Activated CD8-positive, alpha-beta memory T cell treated with anti-CD3 and anti-CD28 coated beads for 24 hours (primary cell): ENCODE results near the gene DYNLL2.
"Not testable (repeated sequence)": the region's sequence is repeated elsewhere in the genome, so short reads cannot be mapped to it uniquely, and the experiment has no call there.

Experiments used
- DNase-seq: peaks from one replicate; pipeline ENCODE4 v3.0.0-alpha.2; 2020

DYNLL2 gene

DNA sequence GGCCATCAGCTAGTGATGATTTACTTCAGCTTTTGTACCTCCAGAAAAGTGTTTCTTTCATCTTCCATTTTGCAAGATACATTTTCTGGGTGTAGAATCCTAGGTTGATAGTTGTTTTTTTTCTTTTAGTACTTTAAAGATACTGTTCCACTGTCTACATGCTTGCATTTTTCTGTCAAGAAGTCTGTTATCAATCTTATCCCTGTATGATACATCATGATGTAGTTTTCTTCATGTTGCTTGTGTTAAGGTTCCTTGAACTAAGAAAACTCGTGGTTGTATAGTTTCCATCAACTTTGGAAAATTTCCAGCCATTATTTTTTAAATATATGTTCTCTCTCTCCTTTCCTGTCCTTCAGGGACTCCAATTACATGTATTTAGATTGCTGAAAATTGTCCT is 24.1 kb downstream of the DYNLL2 start:
- no peak for DNase-seq

DNA sequence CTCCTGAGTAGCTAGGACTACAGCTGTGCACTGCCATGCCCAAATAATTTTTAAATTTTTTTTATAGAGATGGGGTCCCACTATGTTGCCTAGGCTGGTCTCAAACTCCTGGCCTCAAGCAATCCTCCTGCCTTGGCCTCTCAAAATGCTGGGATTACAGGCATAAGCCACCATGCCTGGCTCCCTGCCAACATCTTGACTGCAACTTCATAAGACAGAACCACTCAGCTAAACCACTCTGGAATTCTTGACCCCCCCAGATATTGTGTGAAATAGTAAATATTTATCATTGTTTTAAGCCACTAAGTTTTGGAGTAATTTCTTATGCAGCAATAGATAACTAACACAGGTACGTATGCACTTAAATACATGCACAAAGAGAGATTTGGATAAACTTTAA is 26.0 kb downstream of the DYNLL2 start:
- no peak for DNase-seq

DNA sequence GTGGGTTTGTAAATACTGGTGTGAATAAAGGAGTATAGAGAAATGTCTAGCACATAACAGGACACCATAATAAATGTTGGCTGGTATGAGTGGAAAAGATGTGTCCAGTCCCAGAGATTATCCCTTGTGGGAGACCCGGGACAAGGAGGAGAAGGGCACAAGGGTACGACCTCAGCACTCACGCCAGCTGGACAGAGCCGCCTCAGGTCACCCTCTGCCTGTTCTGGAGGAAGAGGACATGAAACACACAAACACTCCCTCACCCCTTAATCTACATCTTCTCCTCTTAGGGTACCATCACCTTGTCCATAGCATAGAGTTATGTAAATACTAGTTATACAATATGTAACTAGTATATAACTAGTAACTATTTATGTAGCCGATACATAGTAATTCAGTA is 26.8 kb downstream of the DYNLL2 start:
- no peak for DNase-seq

DNA sequence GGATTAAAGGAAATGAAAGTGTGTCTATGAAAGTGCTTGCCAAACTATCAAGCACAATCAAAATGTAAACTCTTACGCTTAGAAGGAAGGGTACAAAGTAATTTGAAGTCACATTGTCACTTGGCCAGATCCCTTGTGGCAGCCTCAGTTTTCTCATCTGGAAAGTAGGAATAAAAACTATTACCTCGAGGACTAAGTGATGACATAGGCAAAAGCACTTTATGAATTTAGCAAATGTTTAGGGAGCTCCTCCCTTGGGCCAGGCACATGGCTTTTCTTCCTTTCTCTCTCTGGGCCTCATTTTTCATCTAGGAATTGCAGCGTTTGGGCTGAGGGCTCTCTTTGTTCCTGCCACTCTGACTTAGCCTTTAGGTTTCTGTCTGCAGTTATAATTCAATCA is 28.5 kb downstream of the DYNLL2 start:
- DNase-seq, result no peak

DNA sequence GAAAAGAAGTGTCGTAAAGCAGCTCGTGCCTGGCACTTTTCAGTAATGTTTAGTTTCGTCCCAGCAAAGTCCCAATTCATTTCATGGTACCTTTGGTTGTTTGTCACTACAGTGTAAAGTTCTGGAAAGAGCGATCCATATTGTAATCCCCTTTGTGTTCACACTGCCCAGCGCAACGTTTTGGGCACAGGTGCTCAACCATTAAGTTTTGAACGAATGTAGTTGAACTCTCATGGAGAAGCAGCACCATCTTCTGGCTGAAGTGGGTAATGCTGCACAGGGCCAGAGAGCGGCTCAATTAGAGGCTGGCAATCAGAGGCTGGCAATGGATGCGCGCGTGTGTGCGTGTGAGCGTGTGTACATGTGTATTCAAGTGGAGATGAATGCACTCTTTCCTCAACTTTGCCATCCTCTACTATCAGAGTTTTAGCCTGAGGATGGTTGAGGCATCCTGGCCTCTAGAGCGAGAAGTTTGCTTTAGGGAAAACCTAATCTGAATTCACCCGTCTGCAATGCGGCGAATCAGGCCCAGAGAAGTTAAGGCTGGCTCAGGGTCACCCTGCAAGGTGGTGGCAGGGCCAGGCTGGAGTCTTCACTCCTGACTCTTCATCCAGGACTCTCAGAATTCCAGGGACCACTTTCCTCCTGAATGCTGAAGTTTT is 29.9 kb downstream of the DYNLL2 start:
- peak; percentile 97 for DNase-seq

DNA sequence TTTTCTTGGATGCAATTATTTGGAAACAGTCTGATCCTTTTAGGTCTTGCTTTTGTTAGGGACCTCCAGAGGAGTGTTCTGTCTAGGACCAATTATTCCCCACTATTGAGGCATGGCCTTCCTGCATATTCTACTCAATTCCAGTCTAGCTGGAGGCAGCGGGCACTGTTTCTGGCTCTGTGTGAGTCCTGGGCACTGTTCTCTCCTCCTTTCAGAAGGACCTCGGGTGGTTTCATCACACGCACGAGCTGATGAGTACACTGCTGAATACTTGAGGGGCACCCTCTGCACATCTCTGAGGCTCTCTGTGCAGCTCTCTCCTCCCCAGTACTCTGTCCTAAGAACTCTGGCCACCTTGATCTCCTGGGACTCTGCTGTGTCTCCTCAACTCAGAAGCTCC is 30.7 kb downstream of the DYNLL2 start:
- DNase-seq, result no peak

DNA sequence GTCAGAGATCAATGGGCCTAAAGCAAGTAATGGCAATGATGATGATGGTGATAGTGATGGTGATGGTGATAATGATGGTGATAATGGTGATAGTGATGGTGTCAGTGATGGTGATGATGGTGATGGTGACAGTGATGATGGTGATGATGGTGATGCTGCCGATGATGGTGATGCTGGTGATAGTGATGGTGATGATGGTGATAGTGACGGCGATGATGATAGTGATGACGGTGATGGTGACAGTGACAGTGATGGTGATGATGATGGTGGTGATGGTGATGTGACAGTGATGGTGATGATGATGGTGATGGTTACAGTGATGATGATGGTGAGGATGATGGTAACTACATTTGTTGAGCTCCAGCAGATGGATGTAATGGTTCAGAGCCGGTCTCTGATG is 34.2 kb downstream of the DYNLL2 start:
- DNase-seq, result no peak

DNA sequence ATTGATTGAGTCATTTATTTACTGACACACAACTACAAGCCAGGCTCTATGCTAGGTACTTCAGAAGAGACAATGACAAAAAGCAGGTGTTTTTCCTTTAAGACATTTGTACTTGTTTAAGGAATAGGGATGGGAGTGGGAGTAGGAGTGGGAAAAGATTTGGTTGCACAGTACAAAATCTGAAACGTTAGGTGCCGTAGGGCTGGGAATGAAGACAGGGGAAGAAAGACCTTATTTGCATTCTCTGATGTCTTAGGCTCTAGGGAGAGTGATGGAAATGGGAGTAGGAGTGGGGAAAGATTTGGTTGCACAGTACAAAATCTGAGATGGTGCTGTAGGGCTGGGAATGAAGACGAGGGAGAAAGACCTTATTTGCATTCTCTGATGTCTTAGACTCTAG is 36.3 kb downstream of the DYNLL2 start:
- no peak for DNase-seq

DNA sequence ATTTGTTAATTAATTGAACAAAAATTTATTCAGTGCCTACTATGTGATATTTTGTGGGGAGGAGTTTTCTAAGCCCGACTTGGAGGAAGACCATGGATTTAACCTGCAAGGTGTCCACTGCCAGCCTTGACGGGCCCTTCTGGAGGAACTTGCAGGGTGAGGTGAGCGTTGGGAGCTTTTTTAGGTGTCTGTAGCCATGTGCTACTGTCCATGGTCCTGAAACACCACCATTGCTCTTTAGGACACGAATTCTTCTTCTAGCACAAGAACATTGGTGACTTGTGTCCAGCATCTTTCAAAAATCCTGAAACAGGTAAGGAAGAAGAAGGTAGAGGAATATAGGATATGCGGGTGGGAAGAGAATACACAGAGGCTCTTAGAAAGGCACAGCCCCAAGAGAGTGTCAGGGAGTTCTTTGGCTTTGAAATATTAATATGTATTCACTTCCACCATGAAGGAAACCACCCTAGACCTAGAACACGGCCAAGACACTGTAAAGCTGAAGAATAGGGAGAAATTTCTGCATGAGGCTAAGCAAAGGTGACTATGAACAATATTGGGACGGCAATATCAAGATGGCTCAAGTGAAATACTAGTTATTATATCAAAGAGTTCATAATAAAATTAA is 37.1 kb downstream of the DYNLL2 start:
- peak; percentile 62 for DNase-seq

DNA sequence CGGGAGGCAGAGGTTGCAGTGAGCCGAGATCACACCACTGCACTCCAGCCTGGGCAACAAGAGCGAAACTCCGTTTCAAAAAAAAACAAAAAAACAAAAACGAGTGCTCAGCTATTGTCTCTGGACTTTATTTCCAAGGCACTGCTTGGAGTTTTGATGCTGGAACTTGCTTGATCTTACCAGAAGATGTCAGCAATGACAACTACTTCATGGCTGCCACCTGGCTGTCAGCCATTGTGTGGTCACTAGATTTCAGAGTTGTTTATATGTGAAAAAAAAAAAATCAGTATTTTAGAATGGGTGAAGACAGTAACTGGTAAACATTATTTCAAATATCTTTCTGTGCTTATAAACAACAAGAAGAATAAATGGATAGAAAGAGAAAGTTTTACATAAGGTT is 38.7 kb downstream of the DYNLL2 start:
- DNase-seq, result no peak

DNA sequence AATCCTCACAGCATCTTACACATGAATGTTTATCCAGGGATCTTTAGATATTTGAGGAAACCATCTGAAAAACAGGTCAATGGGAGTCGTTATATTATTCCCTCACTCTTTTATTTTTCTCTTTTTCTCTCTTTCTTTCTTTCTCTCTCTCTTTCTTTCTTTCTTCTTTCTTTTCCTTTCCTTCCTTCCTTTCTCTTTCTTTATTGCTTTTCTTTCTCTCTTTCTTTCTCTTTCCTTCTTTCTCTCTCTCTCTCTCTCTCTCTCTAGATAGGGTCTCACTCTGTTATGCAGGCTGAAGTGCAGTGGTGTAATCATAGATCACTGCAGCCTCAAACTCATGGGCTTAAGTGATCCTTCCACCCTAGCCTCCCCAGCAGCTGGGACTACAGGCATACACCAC is 44.6 kb downstream of the DYNLL2 start:
- DNase-seq, result no peak

DNA sequence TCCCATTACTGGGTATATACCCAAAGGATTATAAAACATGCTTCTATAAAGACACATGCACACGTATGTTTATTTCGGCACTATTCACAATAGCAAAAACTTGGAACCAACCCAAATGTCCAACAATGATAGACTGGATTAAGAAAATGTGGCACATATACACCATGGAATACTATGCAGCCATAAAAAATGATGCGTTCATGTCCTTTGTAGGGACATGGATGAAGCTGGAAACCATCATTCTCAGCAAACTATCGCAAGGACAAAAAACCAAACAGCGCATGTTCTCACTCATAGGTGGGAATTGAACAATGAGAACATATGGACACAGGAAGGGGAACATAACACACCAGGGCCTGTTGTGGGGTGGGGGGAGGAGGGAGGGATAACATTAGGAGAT is 49.5 kb downstream of the DYNLL2 start:
- DNase-seq, result not testable (repeated sequence)

DNA sequence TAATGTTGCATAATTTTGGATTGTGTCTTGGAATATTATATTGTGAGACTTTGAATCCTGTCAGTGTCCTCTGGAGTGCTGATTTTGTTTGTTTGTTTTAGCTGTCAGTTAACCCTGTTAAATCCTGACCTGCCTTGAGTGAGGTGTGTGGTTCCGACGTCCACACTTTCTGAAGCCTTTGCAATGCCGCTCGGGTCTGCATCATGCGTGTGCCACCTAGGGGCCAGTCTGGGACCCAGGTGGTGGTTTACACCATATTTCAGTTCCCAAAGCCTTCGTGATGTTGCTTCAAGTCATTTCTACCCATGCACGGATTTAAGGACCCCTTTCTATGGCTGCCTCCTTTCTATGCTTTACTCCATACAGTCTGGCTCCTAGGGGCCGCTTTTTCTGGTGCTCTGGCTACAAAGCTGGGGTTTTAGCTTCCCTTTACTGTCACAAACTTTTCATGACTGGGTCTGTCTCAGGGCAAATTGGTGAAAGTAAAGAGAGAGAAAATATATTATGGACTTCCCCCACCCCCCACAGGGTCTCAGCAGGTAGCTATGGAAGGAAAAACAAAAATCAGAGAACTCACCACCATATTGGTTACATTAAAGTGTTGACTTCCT is 53.6 kb downstream of the DYNLL2 start:
- DNase-seq, result no peak

DNA sequence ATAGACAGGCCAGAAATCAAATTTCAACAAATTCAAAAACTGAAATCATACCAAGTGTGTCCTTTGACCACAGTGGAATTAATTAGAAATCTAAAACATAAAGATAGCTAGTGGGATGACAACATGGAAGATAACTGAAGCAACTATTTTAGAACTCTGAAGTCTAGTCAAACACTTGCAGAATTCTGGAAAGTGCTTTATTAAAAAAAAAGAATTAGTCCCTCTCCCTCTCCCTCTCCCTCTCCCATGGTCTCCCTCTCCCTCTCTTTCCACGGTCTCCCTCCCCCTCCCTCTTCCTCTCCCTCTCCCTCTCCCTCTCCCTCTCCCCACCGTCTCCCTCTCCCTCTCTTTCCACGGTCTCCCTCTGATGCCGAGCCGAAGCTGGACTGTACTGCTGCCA is 58.3 kb downstream of the DYNLL2 start:
- DNase-seq, result no peak

DNA sequence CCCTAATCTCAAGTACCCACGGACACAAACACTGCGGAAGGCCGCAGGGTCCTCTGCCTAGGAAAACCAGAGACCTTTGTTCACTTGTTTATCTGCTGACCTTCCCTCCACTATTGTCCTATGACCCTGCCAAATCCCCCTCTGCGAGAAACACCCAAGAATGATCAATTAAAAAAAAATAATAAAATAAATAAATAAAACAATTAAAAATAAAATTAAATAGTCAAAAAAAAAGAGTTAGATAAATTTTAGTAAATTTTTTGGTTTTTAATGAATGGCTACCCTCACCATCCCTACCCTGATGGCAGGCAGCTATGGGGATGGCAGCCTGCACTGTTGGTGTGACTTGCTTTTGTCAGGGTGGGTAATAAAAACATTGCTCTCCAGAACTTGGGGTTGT is 60.1 kb downstream of the DYNLL2 start:
- DNase-seq, result not testable (repeated sequence)

DNA sequence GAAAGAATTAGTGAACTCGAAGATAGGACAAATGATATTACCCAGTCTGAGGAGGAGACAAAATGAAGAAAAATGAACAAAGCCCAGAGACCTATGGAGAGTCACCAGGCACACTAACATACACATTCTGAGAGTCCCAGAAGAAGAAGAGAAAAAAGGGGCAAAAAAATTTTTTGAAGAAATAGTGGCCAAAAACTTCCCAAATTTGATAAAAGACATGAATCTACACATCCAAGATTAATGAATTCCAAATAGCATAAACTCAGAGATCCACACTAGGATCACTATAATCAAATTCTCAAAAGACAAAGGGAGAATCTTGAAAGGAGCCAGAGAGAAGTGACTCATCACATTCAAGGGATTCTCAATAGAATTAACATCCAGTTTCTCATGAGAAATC is 61.6 kb downstream of the DYNLL2 start:
- no peak for DNase-seq
